Measurements from ENCODE around the gene EME2. TPM values are rescaled to one million over a fixed set of nuclear protein-coding genes. Genes with fewer than 3 reads are reported as not detected.

Gene EME2
- total RNA-seq, 1 donor from 2014 or later = 14.0 TPM

DNA sequence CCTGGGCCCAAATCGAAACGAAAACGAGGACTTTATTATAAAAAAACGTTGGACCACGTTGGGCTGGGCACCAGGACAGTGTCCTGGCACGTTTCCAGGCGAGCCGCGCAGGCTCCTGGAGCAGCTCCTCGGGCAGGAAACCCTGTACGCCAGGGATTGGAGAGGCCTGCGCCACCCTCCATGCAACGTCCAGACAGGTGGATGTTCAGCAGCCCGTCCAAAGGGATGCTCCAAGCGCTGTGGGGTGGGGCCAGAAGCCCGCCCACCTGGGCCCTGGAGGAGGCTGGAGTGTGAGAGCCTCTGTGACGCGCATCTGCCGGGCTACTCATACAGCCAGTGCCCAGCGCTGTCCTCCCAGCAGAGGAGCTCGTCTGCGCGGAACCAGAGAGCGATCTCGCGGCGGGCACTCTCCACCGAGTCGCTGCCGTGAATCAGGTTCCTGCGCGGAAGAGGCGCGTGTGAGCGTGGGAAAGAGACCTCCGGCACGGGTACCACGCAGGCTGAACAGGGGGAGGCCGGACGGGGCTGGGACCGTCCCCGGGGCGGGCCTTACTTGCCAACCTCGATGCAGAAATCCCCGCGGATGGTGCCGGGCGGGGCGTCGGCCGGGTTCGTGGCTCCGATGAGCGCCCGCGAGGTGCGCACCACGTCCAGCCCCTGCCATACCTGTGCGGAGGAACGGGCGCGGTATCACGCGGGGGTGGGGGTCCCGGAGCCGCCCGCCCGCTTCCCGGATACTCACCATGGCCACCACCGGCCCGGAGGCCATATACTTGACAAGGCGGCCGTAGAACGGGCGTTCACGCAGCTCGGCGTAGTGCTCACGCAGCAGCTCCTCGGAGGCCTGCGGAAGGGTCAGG, 2.1 kb upstream of the EME2 start:
- no peak for DNase-seq (ENCODE audit: low read depth)
- TF ChIP-seq CTCF (conservative IDR thresholded peaks at IDR 0.05; ENCODE audit: low read depth, low read length) = no peak
- H3K4me3 ChIP-seq (ENCODE audit: low read depth, low read length) = peak overlapping the region; percentile 85

- DNase-seq (ENCODE audit: low read depth) = no peak
These were observed 1.3 kb upstream of the EME2 start, which contains the start of gene NME3 for GRCh38 chr16:1771188-1771863. NME3 (minus strand) TSS chr16:1771543; CDS start chr16:1771534, 9 bp downstream.

GRCh38 chr16:1771864-1772361, 697 bp upstream of the EME2 start:
- H3K4me3 ChIP-seq (ENCODE audit: low read depth, low read length) = peak overlapping the region; percentile 85
- no peak for TF ChIP-seq CTCF (conservative IDR thresholded peaks at IDR 0.05; ENCODE audit: low read depth, low read length)
- DNase-seq (ENCODE audit: low read depth) = no peak

More at GRCh38 chr16:1771188-1771863, 1.3 kb upstream of the EME2 start, which contains the start of gene NME3:
- TF ChIP-seq CTCF (conservative IDR thresholded peaks at IDR 0.05; ENCODE audit: low read depth, low read length) = no peak
- peak within 1 kb of the TSS; percentile 85 for H3K4me3 ChIP-seq (ENCODE audit: low read depth, low read length)

GRCh38 chr16:1772908-1773702, 495 bp downstream of the EME2 start, which contains the start of gene MRPS34:
MRPS34 (minus strand) TSS chr16:1773134; CDS start chr16:1773119, 15 bp downstream.
- DNase-seq (ENCODE audit: low read depth) = no peak
- peak within 1 kb of the TSS; percentile 85 for H3K4me3 ChIP-seq (ENCODE audit: low read depth, low read length)
- peak; percentile 66 for TF ChIP-seq CTCF (conservative IDR thresholded peaks at IDR 0.05; ENCODE audit: low read depth, low read length)

DNA sequence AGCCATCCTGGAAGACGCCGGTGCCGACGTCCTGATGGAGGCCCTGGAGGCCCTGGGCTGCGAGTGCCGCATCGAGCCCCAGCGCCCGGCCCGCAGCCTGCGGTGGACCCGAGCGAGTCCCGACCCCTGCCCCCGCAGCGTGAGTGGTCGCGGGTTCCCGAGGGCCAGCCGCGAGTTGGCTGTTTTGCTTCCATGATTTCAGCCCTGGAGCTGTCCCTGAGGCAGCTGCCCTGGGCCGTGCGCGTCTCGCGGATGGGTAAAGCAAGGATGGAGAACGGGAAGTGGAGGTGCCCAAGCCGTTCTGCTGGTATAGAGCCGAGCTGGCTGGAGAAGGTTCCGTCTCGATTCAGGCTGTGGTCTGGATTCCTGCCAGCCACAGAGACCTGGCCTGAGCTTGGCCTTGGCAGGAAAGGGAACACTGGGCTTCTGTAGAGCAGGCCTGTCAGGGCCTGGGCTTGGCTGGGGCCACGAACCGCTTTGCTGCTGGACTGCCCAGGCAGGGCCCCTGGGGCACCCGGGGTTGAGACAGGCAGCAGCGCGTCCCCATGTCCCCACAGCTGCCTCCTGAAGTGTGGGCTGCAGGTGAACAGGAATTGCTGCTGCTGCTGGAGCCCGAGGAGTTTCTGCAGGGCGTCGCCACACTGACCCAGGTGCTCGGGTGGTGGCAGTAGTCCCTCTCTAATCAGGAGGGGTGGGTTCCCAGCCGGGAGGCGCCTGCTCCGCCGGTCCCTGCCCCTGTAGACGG, 1.3 kb downstream of the EME2 start:
- TF ChIP-seq CTCF (conservative IDR thresholded peaks at IDR 0.05; ENCODE audit: low read depth, low read length) = no peak
- H3K4me3 ChIP-seq (ENCODE audit: low read depth, low read length) = peak overlapping the region; percentile 85
- no peak for DNase-seq (ENCODE audit: low read depth)

DNA sequence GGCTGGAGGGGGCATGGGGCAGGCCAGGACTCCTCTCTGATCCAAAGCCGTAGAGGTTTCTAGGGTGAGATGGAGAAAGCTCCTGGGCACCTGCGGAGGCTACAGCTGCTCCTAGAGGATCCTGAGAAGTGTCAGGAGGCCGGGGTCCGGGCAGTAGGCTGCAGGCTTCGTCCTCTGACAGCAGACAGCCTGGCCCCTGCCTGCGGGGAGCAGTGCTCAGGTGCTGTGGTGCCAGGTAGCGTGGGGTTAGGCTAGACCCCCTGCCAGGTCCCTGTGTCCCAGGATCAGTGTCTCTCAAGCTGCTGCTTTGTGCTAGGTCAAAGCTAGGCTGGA, 1.8 kb downstream of the EME2 start:
- H3K4me3 ChIP-seq (ENCODE audit: low read depth, low read length) = peak overlapping the region; percentile 85
- no peak for DNase-seq (ENCODE audit: low read depth)
- TF ChIP-seq CTCF (conservative IDR thresholded peaks at IDR 0.05; ENCODE audit: low read depth, low read length) = no peak
